Pancreas (tissue), 10 donors: Measurements from ENCODE around the gene ARL8A. TPM values are rescaled to one million over a fixed set of nuclear protein-coding genes. Genes with fewer than 3 reads are reported as not detected.

Experiments
- ATAC-seq, 4 donors: fragments of 200-7000 bp; cut with Tn5 transposase; one replicate each; pipeline versions ENCODE4 v1.8.0 to v1.9.1; 2020; ENCODE audit warnings: mild to moderate bottlenecking in 4 of 4, moderate library complexity in 4 of 4
- DNase-seq, 6 donors: peaks; one replicate each; pipeline ENCODE4 v3.0.0-alpha.2; 2020
- FAIRE-seq: peaks from 2 replicates; lab custom pipeline; 2012; peaks lifted over from hg19 to GRCh38; lab: Jason Lieb, UNC
- H3K27ac ChIP-seq, 4 donors: fragments of 200-600 bp; sonication (generic); 1 replicate in 3 of 4; 2 replicates in 1 of 4; pipeline versions ENCODE4 v1.5.0 to v1.8.0; 2020
- H3K27me3 ChIP-seq, 4 donors: fragments of 200-600 bp; one replicate each; pipeline ENCODE4 v1.8.0; 2021
- H3K36me3 ChIP-seq, 3 donors: fragments of 200-600 bp; sonication (generic) in 1 of 3; one replicate each; pipeline versions ENCODE4 v1.5.0 to v1.8.0; 2020 to 2021
- H3K4me1 ChIP-seq, 3 donors: fragments of 200-600 bp; one replicate each; pipeline ENCODE4 v1.8.0; 2021
- H3K4me3 ChIP-seq, 4 donors: fragments of 200-600 bp; sonication (generic) in 2 of 4; one replicate each; pipeline versions ENCODE4 v1.5.0 to v1.8.0; 2020 to 2021
- H3K9me3 ChIP-seq, 4 donors: fragments of 200-600 bp; one replicate each; pipeline ENCODE4 v1.8.0; 2021
- CTCF ChIP-seq, 4 donors: fragments of 200-600 bp; sonication (generic) in 3 of 4; IDR thresholded peaks; one replicate each; pipeline versions ENCODE4 v1.5.0 to v1.8.0; 2021; ENCODE audit warnings: antibody characterized with exemption in 4 of 4
- WGBS, 2 donors: extraction: QIAGEN DNeasy Blood & Tissue Kit; methylation state at CpG; one replicate each; pipeline ENCODE4 v1.1.7; 2013; 5-methylcytosine and 5-hydroxymethylcytosine counted together
- intact Hi-C, 3 donors: fragments of 100-400 bp; cut with DNase I; formaldehyde crosslinking; loops; one replicate each; pipeline versions ENCODE4 v1.11.1 to v1.14.2; 2022
- polyA plus RNA-seq, 2 donors: library from polyadenylated mRNA; stranded (reverse); fragments of 200-250 nt; gene quantifications; one replicate each; pipeline ENCODE4 v1.2.3, GENCODE V29; 2013
- total RNA-seq, 6 donors: library from RNA; stranded (reverse); fragmentation: NEBNext Ultra II Directional in 4 of 6; extraction: Animal tissue kit (Norgen Biotek cat#: 25700) in 4 of 6; gene quantifications; one replicate each; pipeline versions ENCODE4 v1.2.1 to v1.2.4, GENCODE V29; 2021 to 2023
- donor health status: healthy with polysubstance abuse.
- donor health status: DM: no; HTN: no; CAD: no; lungs with moderate emphysema.
- donor health status: DM: no; HTN: no; CAD: no.
- donor health status: control.
- donor health status: control.
- donor health status: Bipolar disorder and iron deficiency.
- donor health status: DM: yes; HTN: yes; CAD: no.
- donor health status: DM: no; HTN: no; CAD: no.
- donor health status: DM: no; HTN: no; CAD: no.
- donor health status: DM: yes; HTN: yes; CAD: no.

The ARL8A gene
- total and polyA plus RNA-seq, 8 donors: 14.8 to 30.4 (median 22.1) TPM

- intact Hi-C loops: no loop called here
- no peak for FAIRE-seq
Observed at GRCh38 chr1:202162418-202163280, 18.1 kb upstream of the ARL8A start.

GRCh38 chr1:202162047-202162417, 17.5 kb upstream of the ARL8A start:
- H3K27ac ChIP-seq: no peak overlapping the region
- H3K36me3 ChIP-seq: no peaks in the 10 kb centered on the region
- DNase-seq (no peak), ATAC-seq (peak in 1 of 4 donors; percentile 14), FAIRE-seq (no peak)
- TF ChIP-seq CTCF (IDR thresholded peaks at IDR 0.05): no peak
- no peaks in the 10 kb centered on the region for H3K9me3 ChIP-seq
- no peak overlapping the region for H3K4me3 ChIP-seq
- H3K4me1 ChIP-seq: no peaks in the 10 kb centered on the region
- WGBS, 2 donors: 81 to 86% methylated on average over 4 of the region's 4 CpGs
- intact Hi-C loops: no loop called here
- no peaks in the 10 kb centered on the region for H3K27me3 ChIP-seq

More at GRCh38 chr1:202162418-202163280, 18.1 kb upstream of the ARL8A start:
- Histone ChIP-seq H3K4me1 (no peaks in the 10 kb centered on the region), H3K4me3 (no peak overlapping the region), H3K9me3 (no peaks in the 10 kb centered on the region), H3K36me3 (no peaks in the 10 kb centered on the region), H3K27ac (no peak overlapping the region), H3K27me3 (no peaks in the 10 kb centered on the region)
- no peak for TF ChIP-seq CTCF (IDR thresholded peaks at IDR 0.05)
- ATAC-seq: no peak
- DNase-seq: no peak
- 30 to 41% methylated on average over 12 to 15 of the region's 15 CpGs for WGBS, 2 donors

- Histone ChIP-seq H3K4me3 (peak overlapping the region in 1 of 4 donors; percentile 28), H3K4me1 (no peaks in the 10 kb centered on the region), H3K27me3 (no peaks in the 10 kb centered on the region), H3K9me3 (no peaks in the 10 kb centered on the region), H3K36me3 (no peaks in the 10 kb centered on the region), H3K27ac (no peak overlapping the region)
- intact Hi-C loops: no loop called here
- DNase-seq: no peak
- ATAC-seq: no peak
- no peak for TF ChIP-seq CTCF (IDR thresholded peaks at IDR 0.05)
- no peak for FAIRE-seq
- WGBS, 2 donors: 77 to 81% methylated on average over 22 of the region's 22 CpGs
Observed at GRCh38 chr1:202161151-202162046, 16.9 kb upstream of the ARL8A start.

- Histone ChIP-seq H3K36me3 (no peaks in the 10 kb centered on the region), H3K4me1 (no peaks in the 10 kb centered on the region), H3K9me3 (no peaks in the 10 kb centered on the region), H3K27me3 (no peaks in the 10 kb centered on the region), H3K4me3 (peak within 1 kb of the TSS in 1 of 4 donors; percentile 28), H3K27ac (peak within 1 kb of the TSS in 2 of 4 donors; percentile 19 to 55)
- 78 to 84% methylated on average over 17 of the region's 17 CpGs for WGBS, 2 donors
- TF ChIP-seq CTCF (IDR thresholded peaks at IDR 0.05): no peak
- FAIRE-seq (no peak), ATAC-seq (peak in 3 of 4 donors; percentile 20 to 64 (median 40)), DNase-seq (no peak)
- intact Hi-C loops: no loop called here
Observed at GRCh38 chr1:202160377-202160940, 15.9 kb upstream of the ARL8A start, which contains the start of gene PTPN7. Gene PTPN7 (minus strand): TSS chr1:202160602. CDS start chr1:202159402, 1,200 bp downstream.
